ENCODE results near the gene ELL.

Gene ELL

DNA sequence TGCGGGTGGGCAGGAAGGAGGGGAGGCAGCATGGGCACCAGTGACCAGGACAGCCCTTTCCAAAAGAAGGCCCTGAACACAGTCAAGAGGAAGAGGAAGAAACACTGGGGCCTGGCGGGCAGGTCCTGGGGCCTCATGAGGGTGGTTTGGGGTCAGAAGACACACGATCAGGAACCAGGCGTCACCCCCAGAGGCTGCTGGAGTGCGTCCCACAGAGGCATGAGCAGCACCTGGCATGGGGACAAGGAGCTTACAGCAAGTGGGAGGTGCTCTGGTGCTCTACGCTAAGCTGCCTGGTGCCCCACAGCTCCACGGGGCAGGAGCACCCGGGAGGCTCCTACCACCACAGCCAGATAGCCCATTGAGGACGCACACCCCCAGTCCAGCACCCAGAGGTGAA, 20.0 kb downstream of the ELL start:
- no peaks in the 10 kb centered on the region for H3K9me3 ChIP-seq (ENCODE audit: control insufficient read depth, insufficient read depth, low read length)
- H4K20me1 ChIP-seq (ENCODE audit: control insufficient read depth, insufficient read depth, low read depth, low read length) = peaks cover 28% of the 10 kb centered on the region
- no peaks in the 10 kb centered on the region for H3F3A ChIP-seq (ENCODE audit: control insufficient read depth, insufficient read depth)
- peaks cover 100% of the 10 kb centered on the region for H3K79me2 ChIP-seq (ENCODE audit: control insufficient read depth, low read length)
- no peaks in the 10 kb centered on the region for H3K27me3 ChIP-seq (ENCODE audit: control insufficient read depth, low read length)
- peaks cover 25% of the 10 kb centered on the region for H3K4me1 ChIP-seq (ENCODE audit: control insufficient read depth, low read length)
- TF ChIP-seq, protein P1, sequence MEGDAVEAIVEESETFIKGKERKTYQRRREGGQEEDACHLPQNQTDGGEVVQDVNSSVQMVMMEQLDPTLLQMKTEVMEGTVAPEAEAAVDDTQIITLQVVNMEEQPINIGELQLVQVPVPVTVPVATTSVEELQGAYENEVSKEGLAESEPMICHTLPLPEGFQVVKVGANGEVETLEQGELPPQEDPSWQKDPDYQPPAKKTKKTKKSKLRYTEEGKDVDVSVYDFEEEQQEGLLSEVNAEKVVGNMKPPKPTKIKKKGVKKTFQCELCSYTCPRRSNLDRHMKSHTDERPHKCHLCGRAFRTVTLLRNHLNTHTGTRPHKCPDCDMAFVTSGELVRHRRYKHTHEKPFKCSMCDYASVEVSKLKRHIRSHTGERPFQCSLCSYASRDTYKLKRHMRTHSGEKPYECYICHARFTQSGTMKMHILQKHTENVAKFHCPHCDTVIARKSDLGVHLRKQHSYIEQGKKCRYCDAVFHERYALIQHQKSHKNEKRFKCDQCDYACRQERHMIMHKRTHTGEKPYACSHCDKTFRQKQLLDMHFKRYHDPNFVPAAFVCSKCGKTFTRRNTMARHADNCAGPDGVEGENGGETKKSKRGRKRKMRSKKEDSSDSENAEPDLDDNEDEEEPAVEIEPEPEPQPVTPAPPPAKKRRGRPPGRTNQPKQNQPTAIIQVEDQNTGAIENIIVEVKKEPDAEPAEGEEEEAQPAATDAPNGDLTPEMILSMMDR (IDR thresholded peaks at IDR 0.05; ENCODE audit: low read depth, low read length, poor library complexity, severe bottlenecking) = no peak
- no peak for TF ChIP-seq EZH2phosphoT487 (IDR thresholded peaks at IDR 0.05; ENCODE audit: borderline replicate concordance, low read length)
- no peak overlapping the region for H3K4me2 ChIP-seq (ENCODE audit: low read length)
- H3K27ac ChIP-seq (ENCODE audit: low read depth, low read length) = no peak overlapping the region
- no peak overlapping the region for H3K4me3 ChIP-seq (ENCODE audit: low read length)
- no peaks in the 10 kb centered on the region for H3K36me3 ChIP-seq (ENCODE audit: control insufficient read depth, low read length)
- no peaks in the 10 kb centered on the region for H3K9me2 ChIP-seq (replicated peaks; ENCODE audit: control insufficient read depth, low read length)

DNA sequence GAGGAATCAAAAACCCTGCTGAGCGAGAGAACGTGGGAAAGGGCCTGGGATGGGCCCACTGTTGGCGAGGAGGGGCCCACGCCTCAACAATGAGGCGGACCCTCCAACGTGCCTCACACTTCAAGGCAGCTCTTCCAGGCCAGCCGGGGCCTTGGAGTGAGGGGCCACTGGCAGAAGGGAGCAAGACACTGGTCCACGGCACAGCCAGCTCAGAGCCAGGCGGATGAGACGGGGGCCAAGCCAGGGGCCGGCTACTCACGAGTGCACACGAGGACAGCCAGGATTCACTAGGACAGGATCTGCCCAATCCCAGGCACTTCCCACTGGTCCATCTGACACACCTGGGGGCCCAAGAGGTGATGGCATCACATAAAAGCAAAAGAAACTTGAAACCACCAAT, 20.5 kb downstream of the ELL start:
- H3F3A ChIP-seq (ENCODE audit: control insufficient read depth, insufficient read depth) = no peaks in the 10 kb centered on the region
- H3K27ac ChIP-seq (ENCODE audit: low read depth, low read length) = no peak overlapping the region
- H3K27me3 ChIP-seq (ENCODE audit: control insufficient read depth, low read length) = no peaks in the 10 kb centered on the region
- H3K79me2 ChIP-seq (ENCODE audit: control insufficient read depth, low read length) = peaks cover 100% of the 10 kb centered on the region
- H3K36me3 ChIP-seq (ENCODE audit: control insufficient read depth, low read length) = no peaks in the 10 kb centered on the region
- H3K4me2 ChIP-seq (ENCODE audit: low read length) = no peak overlapping the region
- H3K9me3 ChIP-seq (ENCODE audit: control insufficient read depth, insufficient read depth, low read length) = no peaks in the 10 kb centered on the region
- H3K4me1 ChIP-seq (ENCODE audit: control insufficient read depth, low read length) = peaks cover 25% of the 10 kb centered on the region
- peaks cover 30% of the 10 kb centered on the region for H4K20me1 ChIP-seq (ENCODE audit: control insufficient read depth, insufficient read depth, low read depth, low read length)
- H3K4me3 ChIP-seq (ENCODE audit: low read length) = no peak overlapping the region
- no peak for TF ChIP-seq EZH2phosphoT487 (IDR thresholded peaks at IDR 0.05; ENCODE audit: borderline replicate concordance, low read length)
- TF ChIP-seq, protein P1 (IDR thresholded peaks at IDR 0.05; ENCODE audit: low read depth, low read length, poor library complexity, severe bottlenecking) = no peak
- H3K9me2 ChIP-seq (replicated peaks; ENCODE audit: control insufficient read depth, low read length) = no peaks in the 10 kb centered on the region

DNA sequence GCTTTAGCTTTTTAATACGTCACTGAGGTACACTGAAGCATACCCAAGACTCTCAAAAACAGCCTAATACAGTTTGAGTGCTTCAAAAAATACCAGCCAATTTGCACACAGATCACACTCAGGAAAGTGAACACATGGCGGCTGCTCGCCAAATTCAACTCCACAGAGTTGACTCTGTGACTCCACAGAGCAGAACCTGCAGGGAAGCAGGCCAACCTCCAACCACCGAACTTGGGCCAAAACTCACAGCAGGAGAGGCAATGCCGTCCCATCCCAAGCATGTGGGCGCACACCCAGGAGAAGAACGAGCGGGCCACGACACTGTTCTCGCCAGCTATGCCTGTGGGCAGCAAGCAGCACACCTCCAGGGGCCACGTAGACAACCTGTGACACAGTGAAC, 21.1 kb downstream of the ELL start:
- H3K4me1 ChIP-seq (ENCODE audit: control insufficient read depth, low read length) = peaks cover 27% of the 10 kb centered on the region
- H3K27ac ChIP-seq (ENCODE audit: low read depth, low read length) = no peak overlapping the region
- H3K4me2 ChIP-seq (ENCODE audit: low read length) = no peak overlapping the region
- no peaks in the 10 kb centered on the region for H3K36me3 ChIP-seq (ENCODE audit: control insufficient read depth, low read length)
- no peak overlapping the region for H3K4me3 ChIP-seq (ENCODE audit: low read length)
- no peak for TF ChIP-seq EZH2phosphoT487 (IDR thresholded peaks at IDR 0.05; ENCODE audit: borderline replicate concordance, low read length)
- TF ChIP-seq, protein P1 (IDR thresholded peaks at IDR 0.05; ENCODE audit: low read depth, low read length, poor library complexity, severe bottlenecking) = no peak
- no peaks in the 10 kb centered on the region for H3F3A ChIP-seq (ENCODE audit: control insufficient read depth, insufficient read depth)
- H3K79me2 ChIP-seq (ENCODE audit: control insufficient read depth, low read length) = peaks cover 100% of the 10 kb centered on the region
- peaks cover 30% of the 10 kb centered on the region for H4K20me1 ChIP-seq (ENCODE audit: control insufficient read depth, insufficient read depth, low read depth, low read length)
- H3K9me3 ChIP-seq (ENCODE audit: control insufficient read depth, insufficient read depth, low read length) = no peaks in the 10 kb centered on the region
- no peaks in the 10 kb centered on the region for H3K9me2 ChIP-seq (replicated peaks; ENCODE audit: control insufficient read depth, low read length)
- H3K27me3 ChIP-seq (ENCODE audit: control insufficient read depth, low read length) = no peaks in the 10 kb centered on the region

DNA sequence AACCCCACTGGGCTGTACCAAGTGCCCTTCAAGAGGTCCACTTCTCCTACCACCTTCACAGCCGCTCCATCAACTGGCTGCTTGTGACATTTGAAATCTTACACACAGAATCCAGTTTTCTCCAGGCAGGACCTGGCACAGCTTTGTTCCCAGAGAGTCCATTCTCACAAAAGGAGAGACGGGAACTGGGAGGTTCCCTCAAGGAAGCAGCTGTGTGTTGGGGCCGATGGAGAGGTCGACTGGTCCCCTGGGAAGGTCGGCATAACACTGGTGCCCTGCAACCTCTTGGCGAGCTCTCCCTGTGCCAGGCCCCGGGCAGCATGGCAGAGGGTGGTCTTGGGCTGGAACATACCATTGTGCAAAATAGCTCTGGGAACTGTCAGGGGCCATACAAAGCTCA, 21.5 kb downstream of the ELL start:
- H3K4me3 ChIP-seq (ENCODE audit: low read length) = no peak overlapping the region
- H4K20me1 ChIP-seq (ENCODE audit: control insufficient read depth, insufficient read depth, low read depth, low read length) = peaks cover 30% of the 10 kb centered on the region
- no peak overlapping the region for H3K27ac ChIP-seq (ENCODE audit: low read depth, low read length)
- peaks cover 100% of the 10 kb centered on the region for H3K79me2 ChIP-seq (ENCODE audit: control insufficient read depth, low read length)
- no peaks in the 10 kb centered on the region for H3K27me3 ChIP-seq (ENCODE audit: control insufficient read depth, low read length)
- TF ChIP-seq EZH2phosphoT487 (IDR thresholded peaks at IDR 0.05; ENCODE audit: borderline replicate concordance, low read length) = no peak
- TF ChIP-seq, protein P1 (IDR thresholded peaks at IDR 0.05; ENCODE audit: low read depth, low read length, poor library complexity, severe bottlenecking) = no peak
- H3K9me2 ChIP-seq (replicated peaks; ENCODE audit: control insufficient read depth, low read length) = no peaks in the 10 kb centered on the region
- H3F3A ChIP-seq (ENCODE audit: control insufficient read depth, insufficient read depth) = no peaks in the 10 kb centered on the region
- no peak overlapping the region for H3K4me2 ChIP-seq (ENCODE audit: low read length)
- H3K4me1 ChIP-seq (ENCODE audit: control insufficient read depth, low read length) = peaks cover 27% of the 10 kb centered on the region
- H3K9me3 ChIP-seq (ENCODE audit: control insufficient read depth, insufficient read depth, low read length) = no peaks in the 10 kb centered on the region
- no peaks in the 10 kb centered on the region for H3K36me3 ChIP-seq (ENCODE audit: control insufficient read depth, low read length)
